ENCODE measurements around the gene MLH1.

DNA sequence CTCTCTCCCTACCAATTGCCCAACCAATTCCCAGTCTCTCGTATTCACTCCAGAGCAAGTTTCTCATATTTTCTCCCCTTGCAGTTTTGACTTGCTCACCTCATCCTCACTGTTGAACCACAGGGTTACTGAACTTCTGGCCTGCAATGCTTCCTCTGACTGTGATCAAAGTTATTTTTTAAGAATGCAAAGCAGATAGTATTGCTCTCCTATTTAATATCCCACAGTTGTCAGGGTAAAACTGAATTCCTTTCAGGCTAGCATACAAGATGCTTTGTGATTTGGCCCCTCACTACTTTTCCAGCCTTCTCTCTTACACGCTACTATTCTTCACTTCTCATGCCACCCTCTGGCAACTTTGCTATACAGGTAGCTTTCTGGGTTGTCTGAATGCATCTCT, 100.2 kb downstream of the MLH1 start:
- TF ChIP-seq EP300 (IDR thresholded peaks at IDR 0.05), result no peak
- no peak for TF ChIP-seq POLR2A (IDR thresholded peaks at IDR 0.05)
- TF ChIP-seq, protein P1, sequence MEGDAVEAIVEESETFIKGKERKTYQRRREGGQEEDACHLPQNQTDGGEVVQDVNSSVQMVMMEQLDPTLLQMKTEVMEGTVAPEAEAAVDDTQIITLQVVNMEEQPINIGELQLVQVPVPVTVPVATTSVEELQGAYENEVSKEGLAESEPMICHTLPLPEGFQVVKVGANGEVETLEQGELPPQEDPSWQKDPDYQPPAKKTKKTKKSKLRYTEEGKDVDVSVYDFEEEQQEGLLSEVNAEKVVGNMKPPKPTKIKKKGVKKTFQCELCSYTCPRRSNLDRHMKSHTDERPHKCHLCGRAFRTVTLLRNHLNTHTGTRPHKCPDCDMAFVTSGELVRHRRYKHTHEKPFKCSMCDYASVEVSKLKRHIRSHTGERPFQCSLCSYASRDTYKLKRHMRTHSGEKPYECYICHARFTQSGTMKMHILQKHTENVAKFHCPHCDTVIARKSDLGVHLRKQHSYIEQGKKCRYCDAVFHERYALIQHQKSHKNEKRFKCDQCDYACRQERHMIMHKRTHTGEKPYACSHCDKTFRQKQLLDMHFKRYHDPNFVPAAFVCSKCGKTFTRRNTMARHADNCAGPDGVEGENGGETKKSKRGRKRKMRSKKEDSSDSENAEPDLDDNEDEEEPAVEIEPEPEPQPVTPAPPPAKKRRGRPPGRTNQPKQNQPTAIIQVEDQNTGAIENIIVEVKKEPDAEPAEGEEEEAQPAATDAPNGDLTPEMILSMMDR (IDR thresholded peaks at IDR 0.05), result no peak

Data from sigmoid colon (tissue), 4 donors.